Renal pelvis (tissue), 12 donors: ENCODE measurements around the gene NUP155. TPM values are rescaled to one million over a fixed set of nuclear protein-coding genes. Genes with fewer than 3 reads are reported as not detected.
"Not testable (repeated sequence)": the region's sequence is repeated elsewhere in the genome, so short reads cannot be mapped to it uniquely, and the experiment has no call there.

Experiments used
- DNase-seq: peaks from one replicate; pipeline ENCODE4 v3.0.0-alpha.2; 2013
- long read RNA-seq, 16 experiments: transcript quantifications; one replicate each; lab custom pipeline, GENCODE V29; 2026
- polyA plus RNA-seq, 3 donors: library from polyadenylated mRNA; unstranded; fragments of 120-200 nt; gene quantifications; one replicate each; pipeline ENCODE4 v1.2.1, GENCODE V29; 2013; ENCODE audit not compliant: insufficient read length in 3 of 3

The NUP155 gene
- polyA plus RNA-seq: 10 to 100 TPM; 23.9 to 30.1 (median 26.3) TPM
- long read RNA-seq, donor 1, full-length matches to known transcripts: 1 of 1 reads
- long read RNA-seq, donor 1, partial matches to known transcripts: 0 of 1 reads
- long read RNA-seq, donor 1, other reads (novel, unspliced or antisense): 0 of 1 reads
- long read RNA-seq, donor 2, partial matches to known transcripts: 0 of 1 reads
- long read RNA-seq, donor 2, other reads (novel, unspliced or antisense): 0 of 1 reads
- long read RNA-seq, donor 3: 0 reads
- long read RNA-seq, donor 4: 0 reads
- long read RNA-seq, donor 5: 0 reads
- long read RNA-seq, donor 6, partial matches to known transcripts: 15 of 15 reads
- long read RNA-seq, donor 6, other reads (novel, unspliced or antisense): 0 of 15 reads
- long read RNA-seq, donor 7, full-length matches to known transcripts: 2 of 2 reads
- long read RNA-seq, donor 7, partial matches to known transcripts: 0 of 2 reads
- long read RNA-seq, donor 7, other reads (novel, unspliced or antisense): 0 of 2 reads
- long read RNA-seq, donor 8, partial matches to known transcripts: 0 of 1 reads
- long read RNA-seq, donor 8, other reads (novel, unspliced or antisense): 0 of 1 reads
- long read RNA-seq, donor 9: 0 reads
- long read RNA-seq, donor 10, partial matches to known transcripts: 33 of 33 reads
- long read RNA-seq, donor 10, other reads (novel, unspliced or antisense): 0 of 33 reads
- long read RNA-seq, donor 11: 0 reads
- long read RNA-seq, donor 12, full-length matches to known transcripts: 1 of 1 reads
- long read RNA-seq, donor 12, partial matches to known transcripts: 0 of 1 reads
- long read RNA-seq, donor 12, other reads (novel, unspliced or antisense): 0 of 1 reads
- long read RNA-seq, donor 13: 0 reads
- long read RNA-seq, donor 14, full-length matches to known transcripts: 3 of 53 reads
- long read RNA-seq, donor 14, partial matches to known transcripts: 43 of 53 reads
- long read RNA-seq, donor 14, other reads (novel, unspliced or antisense): 7 of 53 reads
- long read RNA-seq, donor 15, full-length matches to known transcripts: 3 of 8 reads
- long read RNA-seq, donor 15, partial matches to known transcripts: 5 of 8 reads
- long read RNA-seq, donor 15, other reads (novel, unspliced or antisense): 0 of 8 reads
- long read RNA-seq, donor 16: 0 reads

GRCh38 chr5:37370864-37371726 lies at the start of gene NUP155:
TSS of gene NUP155 (minus strand) at chr5:37371106. CDS start at chr5:37370977, 129 bp downstream.
- DNase-seq: peak; percentile 95

GRCh38 chr5:37417347-37417746 lies 46.4 kb upstream of the NUP155 start:
- no peak for DNase-seq

- not testable (repeated sequence) for DNase-seq
Measured at GRCh38 chr5:37415456-37415855, 44.5 kb upstream of the NUP155 start.

- DNase-seq: no peak
Measured at GRCh38 chr5:37412515-37412914, 41.6 kb upstream of the NUP155 start.

- no peak for DNase-seq
Measured at GRCh38 chr5:37400501-37400900, 29.6 kb upstream of the NUP155 start.

GRCh38 chr5:37396352-37396751 lies 25.4 kb upstream of the NUP155 start:
- no peak for DNase-seq

GRCh38 chr5:37391591-37391990 lies 20.7 kb upstream of the NUP155 start:
- no peak for DNase-seq

GRCh38 chr5:37379100-37379628 lies 8.3 kb upstream of the NUP155 start, which contains the start of gene WDR70:
TSS of gene WDR70 (plus strand) at chr5:37379318. CDS start at chr5:37379368, 50 bp downstream.
- peak; percentile 85 for DNase-seq

GRCh38 chr5:37378066-37378465 lies 7.2 kb upstream of the NUP155 start:
- not testable (repeated sequence) for DNase-seq

- DNase-seq: no peak
Measured at GRCh38 chr5:37375091-37375490, 4.2 kb upstream of the NUP155 start.

- DNase-seq: no peak
Measured at GRCh38 chr5:37370550-37370863, 399 bp downstream of the NUP155 start.

GRCh38 chr5:37355161-37355560 lies 15.7 kb downstream of the NUP155 start:
- no peak for DNase-seq

- not testable (repeated sequence) for DNase-seq
Measured at GRCh38 chr5:37342741-37343140, 28.2 kb downstream of the NUP155 start.

- not testable (repeated sequence) for DNase-seq
Measured at GRCh38 chr5:37334754-37335153, 36.2 kb downstream of the NUP155 start.

GRCh38 chr5:37326536-37326935 lies 44.4 kb downstream of the NUP155 start:
- no peak for DNase-seq

- DNase-seq: no peak
Measured at GRCh38 chr5:37323607-37324006, 47.3 kb downstream of the NUP155 start.

GRCh38 chr5:37319037-37319782 lies 51.7 kb downstream of the NUP155 start:
- no peak for DNase-seq

GRCh38 chr5:37316027-37316426 lies 54.9 kb downstream of the NUP155 start:
- no peak for DNase-seq

- DNase-seq: no peak
Measured at GRCh38 chr5:37310360-37310759, 60.5 kb downstream of the NUP155 start.

GRCh38 chr5:37308793-37309192 lies 62.1 kb downstream of the NUP155 start:
- no peak for DNase-seq
